Measurements from ENCODE around the gene BRAT1. TPM values are rescaled to one million over a fixed set of nuclear protein-coding genes. Genes with fewer than 3 reads are reported as not detected.

Gene BRAT1
- total RNA-seq, 1 experiment from 2014 or later: 53.9 TPM

- no peak for DNase-seq
- intact Hi-C loops (cut with micrococcal nuclease; ENCODE audit: unreplicated experiment): no loop called here
- Histone ChIP-seq H3K9me3 (ENCODE audit: insufficient read depth, low read depth) (no peaks in the 10 kb centered on the region), H3F3A (ENCODE audit: insufficient read depth, low read depth) (no peaks in the 10 kb centered on the region), H4K20me1 (ENCODE audit: insufficient read depth) (no peaks in the 10 kb centered on the region), H3K4me3 (no peak overlapping the region), H3K9me2 (ENCODE audit: insufficient read depth) (no peaks in the 10 kb centered on the region), H3K4me2 (no peak overlapping the region), H3K36me3 (ENCODE audit: low read depth) (no peaks in the 10 kb centered on the region), H3K4me1 (replicated peaks; ENCODE audit: insufficient read depth) (no peaks in the 10 kb centered on the region), H3K27ac (no peak overlapping the region), H2AFZ (no peak overlapping the region), H3K27me3 (ENCODE audit: insufficient read depth, low read depth) (no peaks in the 10 kb centered on the region), H3K79me2 (ENCODE audit: low read depth) (no peaks in the 10 kb centered on the region)
- CTCF ChIA-PET: interaction anchor here (0.6 kb wide), 2 partner anchors 22 to 87 kb away, joined by 5 to 9 read pairs; no protein-coding TSS in a partner anchor
- no peak for TF ChIP-seq EZH2 (IDR thresholded peaks at IDR 0.05; ENCODE audit: low read depth)
- TF ChIP-seq, protein P1, sequence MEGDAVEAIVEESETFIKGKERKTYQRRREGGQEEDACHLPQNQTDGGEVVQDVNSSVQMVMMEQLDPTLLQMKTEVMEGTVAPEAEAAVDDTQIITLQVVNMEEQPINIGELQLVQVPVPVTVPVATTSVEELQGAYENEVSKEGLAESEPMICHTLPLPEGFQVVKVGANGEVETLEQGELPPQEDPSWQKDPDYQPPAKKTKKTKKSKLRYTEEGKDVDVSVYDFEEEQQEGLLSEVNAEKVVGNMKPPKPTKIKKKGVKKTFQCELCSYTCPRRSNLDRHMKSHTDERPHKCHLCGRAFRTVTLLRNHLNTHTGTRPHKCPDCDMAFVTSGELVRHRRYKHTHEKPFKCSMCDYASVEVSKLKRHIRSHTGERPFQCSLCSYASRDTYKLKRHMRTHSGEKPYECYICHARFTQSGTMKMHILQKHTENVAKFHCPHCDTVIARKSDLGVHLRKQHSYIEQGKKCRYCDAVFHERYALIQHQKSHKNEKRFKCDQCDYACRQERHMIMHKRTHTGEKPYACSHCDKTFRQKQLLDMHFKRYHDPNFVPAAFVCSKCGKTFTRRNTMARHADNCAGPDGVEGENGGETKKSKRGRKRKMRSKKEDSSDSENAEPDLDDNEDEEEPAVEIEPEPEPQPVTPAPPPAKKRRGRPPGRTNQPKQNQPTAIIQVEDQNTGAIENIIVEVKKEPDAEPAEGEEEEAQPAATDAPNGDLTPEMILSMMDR (conservative IDR thresholded peaks at IDR 0.05): no peak
- POLR2A ChIA-PET (ENCODE audit: unreplicated experiment): no interaction called here
- no TSS peak for BruUV-seq (replicated peaks)
Observed at GRCh38 chr7:2575733-2576340, 20.5 kb upstream of the BRAT1 start.

DNA sequence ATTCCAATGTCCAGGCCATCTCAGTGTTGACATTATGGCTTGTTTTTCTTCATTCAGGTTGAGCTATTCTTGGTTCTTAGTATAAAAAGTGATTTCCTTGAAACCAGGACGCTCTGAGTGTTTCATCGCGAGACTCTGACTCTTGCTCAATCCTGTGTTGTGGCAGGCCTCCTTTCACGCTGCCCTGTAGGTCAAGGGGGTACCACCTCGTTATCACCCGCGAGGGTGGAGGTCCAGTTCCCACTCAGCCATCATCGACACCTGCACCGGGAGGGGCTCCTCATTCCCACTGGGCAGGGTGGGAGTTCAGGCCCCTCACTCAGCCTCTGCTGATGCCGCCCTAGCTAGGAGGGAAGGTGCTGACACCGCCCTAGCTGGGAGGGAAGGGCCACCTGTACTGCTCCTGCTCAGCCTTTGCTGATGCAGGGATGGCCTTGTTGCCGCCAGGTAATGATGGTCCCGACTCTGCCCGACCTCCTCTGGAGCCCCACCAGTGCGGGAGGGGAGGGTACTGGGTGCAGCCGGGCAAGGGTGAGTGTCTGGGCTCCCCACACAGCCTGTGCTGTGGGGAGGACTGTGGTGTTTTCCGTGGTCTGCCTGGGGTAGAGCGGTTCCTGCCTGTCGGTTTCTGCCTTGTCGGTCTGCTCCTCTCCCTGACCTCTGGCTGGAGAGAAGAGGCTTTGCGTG, 19.9 kb upstream of the BRAT1 start:
- H4K20me1 ChIP-seq (ENCODE audit: insufficient read depth): no peaks in the 10 kb centered on the region
- ChIA-PET POLR2A (ENCODE audit: unreplicated experiment) (no interaction called here), CTCF (interaction anchor here (0.6 kb wide), 2 partner anchors 21 to 87 kb away, joined by 5 to 9 read pairs; no protein-coding TSS in a partner anchor)
- no peaks in the 10 kb centered on the region for H3F3A ChIP-seq (ENCODE audit: insufficient read depth, low read depth)
- intact Hi-C loops (cut with micrococcal nuclease; ENCODE audit: unreplicated experiment): no loop called here
- H3K4me3 ChIP-seq: no peak overlapping the region
- no peaks in the 10 kb centered on the region for H3K27me3 ChIP-seq (ENCODE audit: insufficient read depth, low read depth)
- no peaks in the 10 kb centered on the region for H3K9me3 ChIP-seq (ENCODE audit: insufficient read depth, low read depth)
- no peak overlapping the region for H3K4me2 ChIP-seq
- no peaks in the 10 kb centered on the region for H3K9me2 ChIP-seq (ENCODE audit: insufficient read depth)
- no peaks in the 10 kb centered on the region for H3K79me2 ChIP-seq (ENCODE audit: low read depth)
- H3K36me3 ChIP-seq (ENCODE audit: low read depth): no peaks in the 10 kb centered on the region
- no TSS peak for BruUV-seq (replicated peaks)
- H2AFZ ChIP-seq: no peak overlapping the region
- H3K27ac ChIP-seq: no peak overlapping the region
- no peak for DNase-seq
- TF ChIP-seq, protein P1 (conservative IDR thresholded peaks at IDR 0.05): no peak
- no peak for TF ChIP-seq EZH2 (IDR thresholded peaks at IDR 0.05; ENCODE audit: low read depth)
- H3K4me1 ChIP-seq (replicated peaks; ENCODE audit: insufficient read depth): no peaks in the 10 kb centered on the region

DNA sequence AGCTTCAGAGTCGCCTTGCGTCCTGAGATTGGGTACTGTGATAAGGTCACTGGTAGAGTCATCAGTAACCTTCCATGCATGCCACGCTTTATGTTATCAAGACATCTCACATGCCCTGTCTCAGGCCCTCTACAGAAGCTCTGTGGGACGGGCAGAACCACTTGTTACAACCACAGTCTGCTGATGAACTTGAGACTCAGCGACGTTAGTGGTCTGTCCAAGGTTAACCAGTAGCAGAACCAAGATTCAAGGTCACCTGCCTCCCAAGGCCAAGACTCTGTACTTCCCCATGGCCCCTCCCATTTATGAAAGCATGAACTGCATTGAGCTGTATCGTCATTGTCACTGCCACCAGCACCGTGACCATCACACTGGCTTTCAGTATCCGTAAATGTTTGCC, 18.4 kb upstream of the BRAT1 start:
- Histone ChIP-seq H3K9me2 (ENCODE audit: insufficient read depth) (no peaks in the 10 kb centered on the region), H3K9me3 (ENCODE audit: insufficient read depth, low read depth) (no peaks in the 10 kb centered on the region), H3K4me2 (no peak overlapping the region), H2AFZ (no peak overlapping the region), H3K4me1 (replicated peaks; ENCODE audit: insufficient read depth) (no peaks in the 10 kb centered on the region), H3K27ac (no peak overlapping the region), H3K4me3 (no peak overlapping the region), H3K36me3 (ENCODE audit: low read depth) (no peaks in the 10 kb centered on the region), H3F3A (ENCODE audit: insufficient read depth, low read depth) (no peaks in the 10 kb centered on the region), H4K20me1 (ENCODE audit: insufficient read depth) (no peaks in the 10 kb centered on the region), H3K79me2 (ENCODE audit: low read depth) (no peaks in the 10 kb centered on the region), H3K27me3 (ENCODE audit: insufficient read depth, low read depth) (no peaks in the 10 kb centered on the region)
- ChIA-PET CTCF (no interaction called here), POLR2A (ENCODE audit: unreplicated experiment) (no interaction called here)
- no peak for DNase-seq
- no TSS peak for BruUV-seq (replicated peaks)
- intact Hi-C loops (cut with micrococcal nuclease; ENCODE audit: unreplicated experiment): no loop called here
- TF ChIP-seq EZH2 (IDR thresholded peaks at IDR 0.05; ENCODE audit: low read depth): no peak
- TF ChIP-seq, protein P1 (conservative IDR thresholded peaks at IDR 0.05): no peak
